ENCODE measurements around the gene BECN2.

BECN2 gene

GRCh38 chr1:242002510-242002909 is 44.9 kb downstream of the BECN2 start:
- Histone ChIP-seq H3K4me3 (ENCODE audit: low read depth, low read length) (no peak overlapping the region), H3K9ac (no peak overlapping the region), H3K4me1 (no peaks in the 10 kb centered on the region), H3K9me3 (ENCODE audit: control insufficient read depth, low read length) (no peaks in the 10 kb centered on the region), H2AFZ (no peak overlapping the region), H3K27ac (no peak overlapping the region), H3K27me3 (ENCODE audit: control insufficient read depth, insufficient read depth, low read length) (no peaks in the 10 kb centered on the region), H3K36me3 (ENCODE audit: control insufficient read depth, insufficient read depth, low read length) (no peaks in the 10 kb centered on the region), H3K79me2 (no peaks in the 10 kb centered on the region), H3K4me2 (ENCODE audit: low read length) (no peak overlapping the region)
- TF ChIP-seq CTCF (IDR thresholded peaks at IDR 0.05), result no peak

- no peaks in the 10 kb centered on the region for H3K9me3 ChIP-seq (ENCODE audit: control insufficient read depth, low read length)
These were observed 47.4 kb downstream of the BECN2 start for GRCh38 chr1:242004751-242005495.

GRCh38 chr1:242005866-242006535 is 48.4 kb downstream of the BECN2 start:
- Histone ChIP-seq H3K9ac (no peak overlapping the region), H3K27ac (no peak overlapping the region), H3K36me3 (ENCODE audit: control insufficient read depth, insufficient read depth, low read length) (no peaks in the 10 kb centered on the region), H3K4me1 (no peaks in the 10 kb centered on the region), H3K9me3 (ENCODE audit: control insufficient read depth, low read length) (no peaks in the 10 kb centered on the region), H2AFZ (no peak overlapping the region), H3K4me2 (ENCODE audit: low read length) (no peak overlapping the region), H3K4me3 (ENCODE audit: low read depth, low read length) (no peak overlapping the region), H3K79me2 (no peaks in the 10 kb centered on the region), H3K27me3 (ENCODE audit: control insufficient read depth, insufficient read depth, low read length) (no peaks in the 10 kb centered on the region)
- no peak for TF ChIP-seq CTCF (IDR thresholded peaks at IDR 0.05)

More at GRCh38 chr1:242004751-242005495, 47.4 kb downstream of the BECN2 start:
- H3K27ac ChIP-seq, result no peak overlapping the region
- no peaks in the 10 kb centered on the region for H3K4me1 ChIP-seq
- no peak for TF ChIP-seq CTCF (IDR thresholded peaks at IDR 0.05)
- H3K36me3 ChIP-seq (ENCODE audit: control insufficient read depth, insufficient read depth, low read length), result no peaks in the 10 kb centered on the region
- no peak overlapping the region for H3K4me2 ChIP-seq (ENCODE audit: low read length)
- H3K27me3 ChIP-seq (ENCODE audit: control insufficient read depth, insufficient read depth, low read length), result no peaks in the 10 kb centered on the region
- no peak overlapping the region for H3K4me3 ChIP-seq (ENCODE audit: low read depth, low read length)
- H3K79me2 ChIP-seq, result no peaks in the 10 kb centered on the region
- H2AFZ ChIP-seq, result no peak overlapping the region
- H3K9ac ChIP-seq, result no peak overlapping the region

GRCh38 chr1:242006976-242007375 is 49.4 kb downstream of the BECN2 start:
- no peaks in the 10 kb centered on the region for H3K36me3 ChIP-seq (ENCODE audit: control insufficient read depth, insufficient read depth, low read length)
- no peak overlapping the region for H3K27ac ChIP-seq
- no peak for TF ChIP-seq CTCF (IDR thresholded peaks at IDR 0.05)
- no peak overlapping the region for H3K4me3 ChIP-seq (ENCODE audit: low read depth, low read length)
- no peak overlapping the region for H2AFZ ChIP-seq
- H3K27me3 ChIP-seq (ENCODE audit: control insufficient read depth, insufficient read depth, low read length), result no peaks in the 10 kb centered on the region
- no peak overlapping the region for H3K9ac ChIP-seq
- no peaks in the 10 kb centered on the region for H3K4me1 ChIP-seq
- no peaks in the 10 kb centered on the region for H3K9me3 ChIP-seq (ENCODE audit: control insufficient read depth, low read length)
- H3K79me2 ChIP-seq, result no peaks in the 10 kb centered on the region
- H3K4me2 ChIP-seq (ENCODE audit: low read length), result no peak overlapping the region

Measured in parathyroid adenoma (tissue), 2 donors.